HG03432 (cell line): ENCODE measurements around the gene SLC6A3.
"Not testable (repeated sequence)": the region's sequence is repeated elsewhere in the genome, so short reads cannot be mapped to it uniquely, and the experiment has no call there.

ENCODE experiments used
- ATAC-seq: cut with Tn5 transposase; IDR thresholded peaks from one replicate; pipeline ENCODE4 v1.9.1; 2021; ENCODE audit warnings: mild to moderate bottlenecking, moderate library complexity; ENCODE audit not compliant: unreplicated experiment

SLC6A3 gene

DNA sequence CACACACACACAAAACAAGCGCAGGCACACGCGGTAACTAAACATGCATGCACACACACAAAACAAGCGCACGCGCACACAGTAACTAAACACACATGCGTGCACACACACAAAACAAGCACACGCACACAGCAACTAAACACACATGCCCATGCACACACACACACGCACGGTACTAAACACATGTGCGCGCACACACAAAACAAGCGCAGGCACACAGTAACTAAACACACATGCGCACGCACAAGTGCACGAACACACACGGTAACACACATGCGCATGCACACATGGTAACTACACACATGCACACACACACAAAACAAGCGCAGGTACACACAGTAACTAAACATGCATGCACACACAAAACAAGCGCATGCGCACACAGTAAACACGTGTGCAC is 19.9 kb upstream of the SLC6A3 start:
- ATAC-seq, result no peak

GRCh38 chr5:1464511-1464910 is 19.3 kb upstream of the SLC6A3 start:
- no peak for ATAC-seq

DNA sequence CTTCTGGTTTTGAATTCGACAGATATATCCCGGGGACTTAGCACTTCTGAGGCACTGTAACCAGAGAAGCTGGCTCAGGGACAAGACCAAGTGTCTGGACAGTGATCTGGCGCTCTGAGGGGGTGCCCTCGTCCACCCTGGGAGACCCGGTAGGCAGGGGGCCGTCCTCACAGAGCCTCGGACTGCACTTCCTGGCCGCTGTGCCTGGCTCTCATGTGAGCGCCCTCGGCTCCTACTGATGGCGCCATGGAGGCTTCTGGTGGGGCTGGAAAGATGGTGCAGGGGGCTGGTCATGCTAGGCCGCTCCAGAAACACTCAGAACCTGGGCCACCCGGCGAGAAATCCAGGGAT is 18.8 kb upstream of the SLC6A3 start:
- no peak for ATAC-seq

DNA sequence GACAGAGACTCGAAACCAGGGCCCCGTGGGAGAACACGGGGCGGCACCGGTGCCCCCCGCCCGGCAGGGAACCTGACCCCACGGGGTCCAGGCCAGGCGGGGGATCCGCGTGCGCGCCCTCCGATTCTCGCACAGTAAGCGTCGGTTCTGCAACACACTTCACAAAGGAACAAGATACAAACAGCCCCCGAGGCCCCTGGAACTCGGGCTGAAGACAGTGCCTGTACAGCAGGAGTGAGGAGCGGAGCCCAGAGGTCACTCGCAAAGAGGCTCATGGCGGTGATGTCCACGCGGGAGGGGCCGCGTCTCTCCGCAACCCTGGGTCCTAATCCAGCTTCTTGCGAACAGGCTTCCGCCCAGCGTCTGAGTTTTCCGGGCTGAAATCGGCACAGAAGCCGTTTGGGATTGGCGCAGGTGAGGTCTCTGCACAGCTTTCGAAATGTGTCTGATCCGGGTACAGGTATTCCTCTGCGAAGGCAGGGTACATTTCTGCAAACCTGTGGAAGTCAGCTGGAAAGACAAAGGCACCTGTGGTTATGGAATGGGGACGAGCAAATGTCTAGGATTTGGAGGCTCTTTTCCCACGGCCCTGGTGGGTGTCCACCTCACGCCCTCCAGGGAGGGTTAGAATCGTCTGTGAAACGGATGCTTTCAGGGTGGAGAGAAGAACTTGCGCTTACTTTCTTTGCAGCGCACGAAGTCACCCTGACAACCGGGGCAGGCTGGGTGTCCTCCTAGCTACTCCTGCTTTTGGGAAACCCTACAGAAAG is 18.3 kb upstream of the SLC6A3 start:
- ATAC-seq, result no peak

DNA sequence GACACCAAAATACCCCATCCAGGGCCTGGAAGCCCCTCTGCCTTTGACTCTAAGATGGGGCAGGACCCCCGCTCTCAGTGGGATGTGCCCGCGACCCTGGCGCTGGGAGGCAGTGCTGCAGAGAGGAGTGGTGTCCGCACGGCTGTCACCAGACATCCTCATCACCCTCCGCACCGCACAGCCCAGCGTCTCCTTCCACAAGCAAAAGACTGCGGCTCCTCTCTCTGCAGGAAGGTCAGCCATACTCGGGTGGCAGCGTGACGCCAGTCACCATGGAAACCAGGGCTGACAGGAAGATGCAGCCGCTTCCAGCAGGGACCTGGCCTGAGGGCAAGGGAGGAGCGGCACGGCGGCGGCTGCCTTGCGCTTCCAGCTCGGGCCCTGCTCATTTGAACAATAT is 17.1 kb upstream of the SLC6A3 start:
- ATAC-seq, result no peak

DNA sequence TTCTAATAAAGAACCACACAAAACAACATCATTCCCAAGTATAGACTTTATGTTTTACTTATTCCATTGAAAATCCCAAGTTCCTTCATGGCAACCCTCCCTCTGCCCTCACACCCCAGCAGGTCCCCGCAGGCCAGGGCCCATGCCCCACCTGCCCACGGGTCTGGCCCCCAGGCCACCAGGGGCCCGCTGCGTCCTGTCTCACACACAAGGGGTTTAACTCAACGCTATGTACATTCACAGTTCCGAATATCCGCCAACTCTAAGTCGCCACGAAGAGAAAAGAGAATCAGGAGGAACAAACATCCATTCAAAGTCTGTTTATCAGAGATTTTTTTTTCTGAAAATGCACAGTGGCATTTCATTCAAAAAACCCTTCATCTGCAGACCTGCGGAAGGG is 16.2 kb upstream of the SLC6A3 start:
- no peak for ATAC-seq

- no peak for ATAC-seq
Observed at GRCh38 chr5:1460054-1460682, 14.9 kb upstream of the SLC6A3 start.

DNA sequence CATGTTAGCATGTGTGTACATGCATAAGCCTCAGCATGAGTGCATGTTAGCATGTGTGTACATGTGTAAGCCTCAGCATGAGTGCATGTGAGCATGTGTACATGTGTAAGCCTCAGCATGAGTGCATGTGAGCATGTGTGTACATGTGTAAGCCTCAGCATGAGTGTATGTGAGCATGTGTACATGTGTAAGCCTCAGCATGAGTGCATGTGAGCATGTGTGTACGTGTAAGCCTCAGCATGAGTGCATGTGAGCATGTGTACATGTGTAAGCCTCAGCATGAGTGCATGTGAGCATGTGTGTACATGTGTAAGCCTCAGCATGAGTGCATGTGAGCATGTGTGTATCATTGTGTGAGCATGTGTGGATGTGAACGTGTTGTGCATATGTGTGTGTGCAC is 14.2 kb upstream of the SLC6A3 start:
- not testable (repeated sequence) for ATAC-seq

GRCh38 chr5:1456110-1456881 is 11.1 kb upstream of the SLC6A3 start:
- not testable (repeated sequence) for ATAC-seq

GRCh38 chr5:1453613-1454012 is 8.4 kb upstream of the SLC6A3 start:
- ATAC-seq, result no peak

GRCh38 chr5:1449081-1449630 is 3.9 kb upstream of the SLC6A3 start:
- no peak for ATAC-seq

DNA sequence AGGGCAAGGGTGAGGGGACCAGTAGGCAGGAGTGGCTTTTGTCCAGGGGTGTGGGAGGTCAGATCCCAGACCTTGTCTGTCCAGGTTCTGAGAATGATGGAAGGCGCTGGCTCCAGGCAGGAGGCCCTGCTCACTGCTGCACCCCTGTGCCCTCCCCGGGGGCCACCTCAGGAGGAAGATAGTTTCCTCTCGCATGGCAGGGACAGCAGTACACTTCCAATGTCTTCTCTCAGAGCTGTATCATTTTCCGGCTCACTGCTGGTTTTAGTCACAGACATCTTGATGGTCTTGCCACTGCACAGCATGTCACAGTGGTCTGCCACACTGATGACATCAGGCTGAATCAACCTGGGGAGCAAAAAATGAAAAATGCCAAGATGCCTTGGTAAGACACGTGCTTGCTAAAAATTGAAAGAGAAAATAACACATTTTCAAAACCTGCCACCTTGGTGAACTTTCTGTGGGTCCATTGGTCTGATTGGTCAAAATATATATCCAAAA is 3.3 kb upstream of the SLC6A3 start:
- no peak for ATAC-seq

GRCh38 chr5:1447671-1448361 is 2.6 kb upstream of the SLC6A3 start:
- ATAC-seq, result no peak

- ATAC-seq, result no peak
Observed at GRCh38 chr5:1446602-1447343, 1.5 kb upstream of the SLC6A3 start.

GRCh38 chr5:1445689-1446601 is 705 bp upstream of the SLC6A3 start:
- ATAC-seq, result no peak

DNA sequence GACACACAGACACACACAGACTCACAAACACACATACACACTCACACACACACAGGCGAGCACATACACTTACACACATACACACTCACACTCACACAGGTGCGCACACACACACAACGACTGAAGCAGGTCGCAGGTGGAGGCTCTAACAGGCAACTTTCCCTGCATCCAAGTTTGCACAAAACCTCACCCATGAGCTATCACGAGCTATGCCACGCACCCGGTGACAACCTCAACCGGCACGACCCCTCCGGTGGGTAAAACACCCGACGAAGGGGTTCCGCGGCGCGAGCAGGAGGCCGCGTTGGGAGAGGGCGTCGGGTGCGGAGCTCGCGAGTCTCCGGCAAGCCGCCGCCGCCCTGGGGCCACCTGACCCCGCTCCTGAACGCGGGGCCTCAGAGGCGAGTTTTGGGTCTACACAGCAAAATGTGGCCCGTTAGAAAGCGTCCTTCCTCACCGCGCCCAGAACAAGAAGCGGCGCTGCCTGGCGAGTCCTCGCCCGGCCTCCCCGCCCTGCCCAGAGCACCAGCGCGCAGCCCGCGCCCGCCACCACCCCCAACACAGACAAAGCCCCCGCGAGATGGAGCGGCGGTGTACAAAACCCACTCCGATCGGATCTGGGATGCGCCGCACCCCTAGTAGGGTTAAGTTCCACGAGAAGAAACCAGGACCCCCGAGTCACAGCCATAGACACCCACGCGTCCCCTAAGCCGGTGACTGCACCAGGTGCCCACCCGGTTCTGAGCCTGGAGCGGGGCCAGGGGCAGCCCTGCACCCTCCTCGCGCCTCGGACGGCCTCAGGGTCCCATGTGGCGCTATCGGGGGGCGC is 665 bp downstream of the SLC6A3 start:
- ATAC-seq, result no peak

GRCh38 chr5:1443991-1444360 is 1.3 kb downstream of the SLC6A3 start:
- ATAC-seq, result no peak

- no peak for ATAC-seq
Observed at GRCh38 chr5:1443171-1443570, 2.1 kb downstream of the SLC6A3 start.
